Activated naive CD8-positive, alpha-beta T cell treated with anti-CD3 and anti-CD28 coated beads, Interleukin-2, amount 50 U/mL, for 24 hours (primary cell): ENCODE measurements around the gene PCNX2.
"Not testable (repeated sequence)": the region's sequence is repeated elsewhere in the genome, so short reads cannot be mapped to it uniquely, and the experiment has no call there.

Experiments
- ATAC-seq: fragments of 150-1000 bp; cut with Tn5 transposase; one replicate; pipeline ENCODE4 v1.10.0; 2021
- DNase-seq: peaks from one replicate; pipeline ENCODE4 v3.0.0; 2021
- H3K27ac Mint-ChIP-seq: one replicate; pipeline ENCODE4 v1.8.0; 2021; ENCODE audit warnings: mild to moderate bottlenecking, mixed read lengths
- H3K27me3 Mint-ChIP-seq: one replicate; pipeline ENCODE4 v1.8.0; 2021; ENCODE audit warnings: mixed read lengths
- H3K36me3 Mint-ChIP-seq: one replicate; pipeline ENCODE4 v1.8.0; 2021; ENCODE audit warnings: low read depth, mixed read lengths
- H3K4me1 Mint-ChIP-seq: one replicate; pipeline ENCODE4 v1.8.0; 2021; ENCODE audit warnings: mixed read lengths
- H3K4me3 Mint-ChIP-seq: one replicate; pipeline ENCODE4 v1.8.0; 2021; ENCODE audit warnings: mild to moderate bottlenecking, moderate library complexity, mixed read lengths
- H3K9me3 Mint-ChIP-seq: one replicate; pipeline ENCODE4 v1.8.0; 2021; ENCODE audit warnings: mixed read lengths

The PCNX2 gene

GRCh38 chr1:233086961-233087881, 208.3 kb downstream of the PCNX2 start:
- Mint-ChIP-seq H3K4me1 (peaks cover 7% of the 10 kb centered on the region), H3K27ac (no peak overlapping the region), H3K9me3 (peaks cover 4% of the 10 kb centered on the region), H3K4me3 (no peak overlapping the region), H3K27me3 (no peaks in the 10 kb centered on the region), H3K36me3 (peaks cover 26% of the 10 kb centered on the region)
- ATAC-seq (no peak), DNase-seq (no peak)

- Mint-ChIP-seq H3K27ac (no peak overlapping the region), H3K36me3 (peaks cover 21% of the 10 kb centered on the region), H3K9me3 (peaks cover 4% of the 10 kb centered on the region), H3K4me1 (peaks cover 3% of the 10 kb centered on the region), H3K4me3 (no peak overlapping the region), H3K27me3 (no peaks in the 10 kb centered on the region)
- DNase-seq: no peak
- no peak for ATAC-seq
Observed at GRCh38 chr1:233085566-233085965, 210.0 kb downstream of the PCNX2 start.

DNA sequence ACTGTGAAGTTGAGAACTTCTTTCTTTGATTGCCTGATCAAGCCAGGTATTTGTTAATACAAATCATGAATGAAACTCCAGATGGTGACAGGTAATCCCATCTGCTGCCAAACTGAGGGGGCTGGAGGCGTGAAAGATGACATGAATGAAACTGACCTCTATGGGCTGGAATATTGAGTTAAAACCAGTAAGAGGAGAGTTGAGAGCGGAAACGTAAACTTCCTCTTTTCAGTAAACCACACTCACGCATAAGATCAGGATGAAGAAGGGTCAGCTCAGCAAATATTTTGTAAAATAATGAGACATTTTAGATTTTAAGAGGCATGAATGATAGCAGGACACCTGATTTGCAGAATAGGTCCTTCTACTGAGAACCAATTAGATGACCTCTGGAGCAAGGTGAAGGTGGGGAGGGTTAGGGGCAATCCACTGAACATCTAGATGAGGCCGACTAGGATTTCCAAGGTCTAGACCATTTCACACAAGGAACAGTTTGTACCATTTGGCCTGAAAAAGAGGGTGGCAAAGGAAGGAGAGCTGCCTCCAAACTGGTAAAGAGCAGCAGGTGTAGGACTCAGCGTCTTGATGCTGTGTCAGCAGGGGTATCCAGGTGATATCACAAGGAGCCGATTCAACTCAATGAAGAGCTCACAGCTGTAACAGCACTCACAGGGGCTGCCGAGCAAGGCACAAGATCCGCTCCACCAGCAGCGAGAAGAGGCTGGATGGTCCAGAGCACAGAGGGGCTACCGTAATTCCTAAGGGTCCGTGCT, 212.6 kb downstream of the PCNX2 start:
- H3K27me3 Mint-ChIP-seq: no peaks in the 10 kb centered on the region
- DNase-seq (no peak), ATAC-seq (no peak)
- H3K36me3 Mint-ChIP-seq: peaks cover 10% of the 10 kb centered on the region
- peaks cover 4% of the 10 kb centered on the region for H3K9me3 Mint-ChIP-seq
- peaks cover 3% of the 10 kb centered on the region for H3K4me1 Mint-ChIP-seq
- H3K27ac Mint-ChIP-seq: no peak overlapping the region
- H3K4me3 Mint-ChIP-seq: no peak overlapping the region

- no peak overlapping the region for H3K27ac Mint-ChIP-seq
- peaks cover 4% of the 10 kb centered on the region for H3K9me3 Mint-ChIP-seq
- peaks cover 3% of the 10 kb centered on the region for H3K4me1 Mint-ChIP-seq
- H3K36me3 Mint-ChIP-seq: peaks cover 7% of the 10 kb centered on the region
- H3K4me3 Mint-ChIP-seq: no peak overlapping the region
- H3K27me3 Mint-ChIP-seq: no peaks in the 10 kb centered on the region
- DNase-seq: no peak
- ATAC-seq: no peak
Observed at GRCh38 chr1:233081735-233082134, 213.8 kb downstream of the PCNX2 start.

- H3K9me3 Mint-ChIP-seq, DNase-seq, H3K27ac Mint-ChIP-seq, ATAC-seq, H3K4me3 Mint-ChIP-seq, H3K36me3 Mint-ChIP-seq, H3K27me3 Mint-ChIP-seq, H3K4me1 Mint-ChIP-seq: not testable (repeated sequence)
Observed at GRCh38 chr1:233080827-233081226, 214.7 kb downstream of the PCNX2 start.

DNA sequence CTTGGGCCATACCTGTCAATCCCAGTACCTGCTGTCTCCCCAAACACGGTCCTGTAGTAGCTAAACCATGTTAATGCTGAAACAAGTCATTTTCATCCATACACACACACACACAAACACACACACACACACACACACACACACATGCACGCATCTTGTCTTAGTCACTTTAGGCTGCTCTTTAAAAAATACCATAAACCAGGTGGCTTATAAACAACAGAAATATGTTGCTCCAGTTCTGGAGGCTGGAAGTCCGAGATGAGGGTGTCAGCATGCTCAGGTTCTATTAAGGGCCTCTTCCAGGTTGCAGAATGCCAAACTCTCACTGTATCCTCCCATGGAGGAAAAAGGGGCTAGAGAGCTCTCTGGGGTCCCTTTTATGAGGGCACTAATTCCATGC, 215.2 kb downstream of the PCNX2 start:
- no peaks in the 10 kb centered on the region for H3K9me3 Mint-ChIP-seq
- peaks cover 2% of the 10 kb centered on the region for H3K36me3 Mint-ChIP-seq
- no peak for ATAC-seq
- H3K4me3 Mint-ChIP-seq: no peak overlapping the region
- peaks cover 3% of the 10 kb centered on the region for H3K4me1 Mint-ChIP-seq
- DNase-seq: no peak
- H3K27me3 Mint-ChIP-seq: no peaks in the 10 kb centered on the region
- H3K27ac Mint-ChIP-seq: no peak overlapping the region

- Mint-ChIP-seq H3K9me3 (no peaks in the 10 kb centered on the region), H3K27me3 (no peaks in the 10 kb centered on the region), H3K36me3 (peaks cover 6% of the 10 kb centered on the region), H3K4me1 (peaks cover 3% of the 10 kb centered on the region), H3K27ac (no peak overlapping the region), H3K4me3 (no peak overlapping the region)
- DNase-seq (no peak), ATAC-seq (no peak)
Observed at GRCh38 chr1:233079574-233079973, 216.0 kb downstream of the PCNX2 start.

- H3K9me3 Mint-ChIP-seq: no peaks in the 10 kb centered on the region
- H3K4me1 Mint-ChIP-seq: peaks cover 3% of the 10 kb centered on the region
- no peak for ATAC-seq
- no peak overlapping the region for H3K27ac Mint-ChIP-seq
- no peak for DNase-seq
- peaks cover 7% of the 10 kb centered on the region for H3K36me3 Mint-ChIP-seq
- H3K4me3 Mint-ChIP-seq: no peak overlapping the region
- no peaks in the 10 kb centered on the region for H3K27me3 Mint-ChIP-seq
Observed at GRCh38 chr1:233078396-233078795, 217.1 kb downstream of the PCNX2 start.

DNA sequence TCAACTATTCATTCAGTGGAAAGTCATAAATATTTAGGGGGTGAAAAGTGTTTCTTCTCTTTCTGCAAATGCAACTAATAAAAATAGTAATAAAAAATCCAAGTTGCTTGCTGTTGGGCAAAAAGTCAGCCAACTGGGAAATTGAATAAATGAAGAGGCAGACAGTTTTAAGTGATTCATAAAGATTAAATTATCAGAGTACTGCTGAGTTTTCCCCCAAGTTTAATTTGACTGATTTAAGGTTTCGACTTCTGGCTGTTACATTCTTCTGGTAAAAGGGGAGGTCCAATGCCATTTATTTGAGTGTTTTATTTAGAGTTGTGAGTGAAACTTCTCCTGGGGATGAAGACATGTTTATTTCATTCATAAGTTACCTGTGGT, 219.6 kb downstream of the PCNX2 start:
- ATAC-seq (no peak), DNase-seq (no peak)
- Mint-ChIP-seq H3K36me3 (peaks cover 7% of the 10 kb centered on the region), H3K4me1 (no peaks in the 10 kb centered on the region), H3K27ac (no peak overlapping the region), H3K9me3 (peaks cover 4% of the 10 kb centered on the region), H3K27me3 (no peaks in the 10 kb centered on the region), H3K4me3 (no peak overlapping the region)

DNA sequence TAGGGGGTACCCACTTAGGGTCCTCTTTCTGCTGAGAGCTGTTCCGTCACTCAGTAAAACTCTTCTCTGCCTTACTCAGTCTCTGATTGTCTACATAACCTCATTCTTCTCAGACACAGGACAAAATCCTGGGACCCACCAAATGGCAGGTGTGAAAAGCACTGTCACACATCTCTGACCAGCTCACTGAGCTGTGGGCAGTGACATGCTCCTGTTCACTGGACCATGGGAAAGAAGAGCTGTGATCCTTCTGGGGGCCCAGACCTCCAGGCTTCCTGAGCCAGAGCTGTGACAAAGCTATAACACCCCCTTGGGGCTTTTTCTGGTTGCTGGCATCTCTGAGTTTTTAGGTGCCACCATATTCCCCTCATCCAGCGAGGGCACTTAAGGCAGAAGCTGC, 229.4 kb downstream of the PCNX2 start:
- Mint-ChIP-seq H3K36me3 (peaks cover 18% of the 10 kb centered on the region), H3K4me1 (no peaks in the 10 kb centered on the region), H3K27ac (no peak overlapping the region), H3K9me3 (no peaks in the 10 kb centered on the region), H3K4me3 (no peak overlapping the region), H3K27me3 (no peaks in the 10 kb centered on the region)
- no peak for DNase-seq
- ATAC-seq: no peak

- peaks cover 18% of the 10 kb centered on the region for H3K36me3 Mint-ChIP-seq
- no peak for ATAC-seq
- no peak for DNase-seq
- H3K9me3 Mint-ChIP-seq: no peaks in the 10 kb centered on the region
- H3K4me1 Mint-ChIP-seq: no peaks in the 10 kb centered on the region
- no peaks in the 10 kb centered on the region for H3K27me3 Mint-ChIP-seq
- H3K27ac Mint-ChIP-seq: no peak overlapping the region
- no peak overlapping the region for H3K4me3 Mint-ChIP-seq
Observed at GRCh38 chr1:233065685-233066084, 229.8 kb downstream of the PCNX2 start.

GRCh38 chr1:233064988-233065387, 230.5 kb downstream of the PCNX2 start:
- Mint-ChIP-seq H3K4me1 (no peaks in the 10 kb centered on the region), H3K27ac (no peak overlapping the region), H3K9me3 (no peaks in the 10 kb centered on the region), H3K36me3 (peaks cover 18% of the 10 kb centered on the region), H3K27me3 (no peaks in the 10 kb centered on the region), H3K4me3 (no peak overlapping the region)
- ATAC-seq (no peak), DNase-seq (no peak)

GRCh38 chr1:233063462-233063861, 232.1 kb downstream of the PCNX2 start:
- Mint-ChIP-seq H3K27ac (no peak overlapping the region), H3K27me3 (no peaks in the 10 kb centered on the region), H3K4me1 (no peaks in the 10 kb centered on the region), H3K36me3 (peaks cover 21% of the 10 kb centered on the region), H3K4me3 (no peak overlapping the region), H3K9me3 (no peaks in the 10 kb centered on the region)
- no peak for DNase-seq
- no peak for ATAC-seq

GRCh38 chr1:233061265-233061664, 234.3 kb downstream of the PCNX2 start:
- H3K4me1 Mint-ChIP-seq: no peaks in the 10 kb centered on the region
- H3K4me3 Mint-ChIP-seq: no peak overlapping the region
- no peak overlapping the region for H3K27ac Mint-ChIP-seq
- H3K9me3 Mint-ChIP-seq: no peaks in the 10 kb centered on the region
- H3K36me3 Mint-ChIP-seq: peaks cover 20% of the 10 kb centered on the region
- ATAC-seq (no peak), DNase-seq (no peak)
- H3K27me3 Mint-ChIP-seq: no peaks in the 10 kb centered on the region

DNA sequence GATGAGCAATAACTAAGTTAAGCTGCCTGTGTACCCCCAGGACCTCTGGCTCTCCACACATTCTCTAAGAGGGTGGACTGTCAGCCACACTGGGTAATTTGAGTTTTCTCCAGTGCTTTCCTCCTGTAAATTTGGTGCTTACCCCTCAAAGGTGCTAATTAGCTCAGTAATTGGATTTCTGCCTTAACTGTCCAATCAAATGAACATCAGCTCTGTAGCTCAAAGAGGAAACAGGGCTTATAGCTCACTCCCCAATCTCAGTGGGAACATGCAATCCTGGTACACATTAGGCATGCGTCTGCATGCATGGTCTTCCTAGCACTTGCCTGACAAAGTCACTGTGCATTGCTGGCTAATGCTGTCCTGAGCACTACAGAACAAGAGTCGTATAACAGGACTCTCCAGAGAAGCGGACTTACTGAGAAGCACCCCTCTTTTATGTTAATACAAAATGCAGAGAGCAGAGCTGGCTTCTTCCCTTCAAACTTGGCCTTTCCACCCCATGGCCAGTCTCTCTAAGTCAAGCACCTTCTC, 235.0 kb downstream of the PCNX2 start:
- DNase-seq (no peak), ATAC-seq (no peak)
- H3K4me3 Mint-ChIP-seq: no peak overlapping the region
- no peaks in the 10 kb centered on the region for H3K9me3 Mint-ChIP-seq
- no peaks in the 10 kb centered on the region for H3K27me3 Mint-ChIP-seq
- H3K27ac Mint-ChIP-seq: no peak overlapping the region
- H3K36me3 Mint-ChIP-seq: peaks cover 16% of the 10 kb centered on the region
- no peaks in the 10 kb centered on the region for H3K4me1 Mint-ChIP-seq
